ENCODE data around the gene SLFN12. TPM values are rescaled to one million over a fixed set of nuclear protein-coding genes. Genes with fewer than 3 reads are reported as not detected.
"Not testable (repeated sequence)": the region's sequence is repeated elsewhere in the genome, so short reads cannot be mapped to it uniquely, and the experiment has no call there.

The SLFN12 gene
- total RNA-seq, 4 donors from 2014 or later, result 0.62 to 5.6 (median 1.8) TPM

DNA sequence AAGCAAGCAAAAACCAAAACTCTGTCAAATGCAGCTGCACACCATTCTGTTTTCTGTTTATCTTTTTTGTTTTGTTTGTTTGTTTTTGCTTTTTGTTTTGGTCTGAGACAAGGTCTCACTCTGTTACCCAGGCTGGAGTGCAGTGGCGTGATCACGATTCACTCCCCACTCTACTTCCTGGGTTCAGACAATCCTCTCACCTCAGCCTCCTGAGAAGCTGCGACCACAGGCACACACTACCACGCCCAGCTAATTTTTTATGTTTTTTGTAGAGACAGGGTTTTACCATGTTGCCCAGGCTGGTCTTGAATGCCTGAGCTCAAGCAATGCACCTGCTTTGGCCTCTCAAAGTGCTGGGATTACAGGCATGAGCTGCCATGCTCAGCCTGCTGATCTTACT is 35.5 kb upstream of the SLFN12 start:
- WGBS, result 78% methylated on average over 4 of the region's 4 CpGs
- TF ChIP-seq EP300 (IDR thresholded peaks at IDR 0.05), result no peak
- TF ChIP-seq POLR2AphosphoS5 (IDR thresholded peaks at IDR 0.05), result no peak
- TF ChIP-seq, protein P1, sequence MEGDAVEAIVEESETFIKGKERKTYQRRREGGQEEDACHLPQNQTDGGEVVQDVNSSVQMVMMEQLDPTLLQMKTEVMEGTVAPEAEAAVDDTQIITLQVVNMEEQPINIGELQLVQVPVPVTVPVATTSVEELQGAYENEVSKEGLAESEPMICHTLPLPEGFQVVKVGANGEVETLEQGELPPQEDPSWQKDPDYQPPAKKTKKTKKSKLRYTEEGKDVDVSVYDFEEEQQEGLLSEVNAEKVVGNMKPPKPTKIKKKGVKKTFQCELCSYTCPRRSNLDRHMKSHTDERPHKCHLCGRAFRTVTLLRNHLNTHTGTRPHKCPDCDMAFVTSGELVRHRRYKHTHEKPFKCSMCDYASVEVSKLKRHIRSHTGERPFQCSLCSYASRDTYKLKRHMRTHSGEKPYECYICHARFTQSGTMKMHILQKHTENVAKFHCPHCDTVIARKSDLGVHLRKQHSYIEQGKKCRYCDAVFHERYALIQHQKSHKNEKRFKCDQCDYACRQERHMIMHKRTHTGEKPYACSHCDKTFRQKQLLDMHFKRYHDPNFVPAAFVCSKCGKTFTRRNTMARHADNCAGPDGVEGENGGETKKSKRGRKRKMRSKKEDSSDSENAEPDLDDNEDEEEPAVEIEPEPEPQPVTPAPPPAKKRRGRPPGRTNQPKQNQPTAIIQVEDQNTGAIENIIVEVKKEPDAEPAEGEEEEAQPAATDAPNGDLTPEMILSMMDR (IDR thresholded peaks at IDR 0.05), result no peak
- TF ChIP-seq POLR2A (IDR thresholded peaks at IDR 0.05), result no peak
- Histone ChIP-seq H3K9me3 (no peaks in the 10 kb centered on the region), H3K4me3 (no peak overlapping the region), H3K4me1 (no peaks in the 10 kb centered on the region), H3K27me3 (peaks cover 20% of the 10 kb centered on the region), H3K27ac (no peak overlapping the region), H3K36me3 (no peaks in the 10 kb centered on the region)
- no peak for DNase-seq (ENCODE audit: low spot score in 2 of 2)

DNA sequence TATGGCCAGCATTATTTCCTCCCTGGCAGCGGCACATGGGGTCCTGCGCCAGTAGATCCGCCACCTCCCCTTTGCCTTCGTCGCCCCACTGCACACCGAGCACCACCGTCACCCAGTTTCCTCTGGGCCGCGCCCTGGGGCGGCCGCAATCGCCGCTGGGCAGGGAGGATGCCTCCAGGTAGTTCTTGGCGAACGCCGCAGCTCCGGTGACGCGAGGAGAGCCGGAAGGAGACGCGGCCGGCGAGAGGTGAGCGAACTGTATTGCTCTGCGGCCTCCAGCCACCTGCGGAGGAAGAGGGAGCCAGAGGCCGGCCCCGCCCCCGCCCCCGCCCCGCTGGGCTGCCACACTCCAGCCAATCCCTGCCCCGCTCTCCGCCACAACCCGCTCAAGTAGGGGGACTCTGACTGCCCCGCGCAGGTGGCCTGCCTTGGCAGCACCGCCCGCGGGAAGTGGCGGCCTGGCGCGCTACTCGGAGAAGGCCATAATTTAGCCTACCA is 28.1 kb upstream of the SLFN12 start:
- no peak overlapping the region for H3K27ac ChIP-seq
- no peaks in the 10 kb centered on the region for H3K36me3 ChIP-seq
- peaks cover 9% of the 10 kb centered on the region for H3K4me1 ChIP-seq
- H3K27me3 ChIP-seq, result peaks cover 57% of the 10 kb centered on the region
- H3K4me3 ChIP-seq, result peak overlapping the region; percentile 44
- DNase-seq (ENCODE audit: low spot score in 2 of 2), result no peak
- TF ChIP-seq POLR2A (IDR thresholded peaks at IDR 0.05) (no peak), EP300 (IDR thresholded peaks at IDR 0.05) (no peak), POLR2AphosphoS5 (IDR thresholded peaks at IDR 0.05) (no peak)
- TF ChIP-seq, protein P1 (IDR thresholded peaks at IDR 0.05), result no peak
- no peaks in the 10 kb centered on the region for H3K9me3 ChIP-seq
- 6% methylated on average over 14 of the region's 44 CpGs for WGBS

DNA sequence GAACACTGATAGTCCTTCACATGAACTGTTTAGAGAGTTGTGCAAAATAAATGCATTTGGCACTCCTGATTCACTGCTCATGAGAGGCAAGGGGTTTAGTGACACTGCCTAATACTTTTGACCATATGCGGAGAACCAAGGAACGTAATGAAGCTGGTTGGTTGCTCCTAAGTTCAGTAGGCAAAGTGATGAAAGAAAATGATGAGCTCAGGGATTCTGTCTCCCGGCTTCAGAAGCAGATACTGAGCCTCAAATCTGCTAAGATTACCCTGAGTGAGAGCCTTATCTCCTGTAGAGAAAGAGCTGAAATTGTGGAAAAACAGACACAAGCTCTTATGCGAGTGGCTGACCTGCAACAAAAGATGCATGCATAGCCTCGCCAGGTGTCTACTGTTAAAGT is 21.7 kb upstream of the SLFN12 start:
- not testable (repeated sequence) for H3K4me3 ChIP-seq; H3K9me3 ChIP-seq; H3K36me3 ChIP-seq; H3K27ac ChIP-seq; H3K4me1 ChIP-seq; DNase-seq (ENCODE audit: low spot score in 2 of 2)
- H3K27me3 ChIP-seq, result peaks cover 37% of the 10 kb centered on the region
- WGBS, result 88% methylated on average over 5 of the region's 5 CpGs

DNA sequence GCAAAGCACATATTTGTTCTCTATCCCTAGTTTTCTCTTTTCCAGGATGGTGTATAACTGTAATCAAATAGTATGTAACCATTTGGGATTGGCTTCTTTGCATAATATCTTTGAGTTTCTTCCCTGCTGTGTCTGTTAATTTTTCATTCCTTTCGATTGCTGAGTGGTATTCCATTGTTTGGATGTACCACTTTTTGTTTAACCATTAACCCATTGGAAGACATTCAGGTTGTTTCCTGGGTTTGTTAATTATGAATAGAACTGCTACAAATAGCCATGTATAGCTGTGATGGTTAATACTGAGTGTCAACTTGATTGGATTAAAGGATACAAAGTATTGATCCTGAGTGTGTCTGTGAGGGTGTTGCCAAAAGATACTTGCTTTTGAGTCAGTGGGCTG is 20.9 kb upstream of the SLFN12 start:
- Histone ChIP-seq H3K27me3 (peaks cover 40% of the 10 kb centered on the region), H3K36me3 (no peaks in the 10 kb centered on the region), H3K4me1 (peaks cover 14% of the 10 kb centered on the region), H3K9me3 (no peaks in the 10 kb centered on the region), H3K27ac (no peak overlapping the region), H3K4me3 (no peak overlapping the region)
- DNase-seq (ENCODE audit: low spot score in 2 of 2), result no peak
- 64% methylated on average over 1 of the region's 1 CpG for WGBS
- TF ChIP-seq POLR2A (IDR thresholded peaks at IDR 0.05) (no peak), EP300 (IDR thresholded peaks at IDR 0.05) (no peak)

DNA sequence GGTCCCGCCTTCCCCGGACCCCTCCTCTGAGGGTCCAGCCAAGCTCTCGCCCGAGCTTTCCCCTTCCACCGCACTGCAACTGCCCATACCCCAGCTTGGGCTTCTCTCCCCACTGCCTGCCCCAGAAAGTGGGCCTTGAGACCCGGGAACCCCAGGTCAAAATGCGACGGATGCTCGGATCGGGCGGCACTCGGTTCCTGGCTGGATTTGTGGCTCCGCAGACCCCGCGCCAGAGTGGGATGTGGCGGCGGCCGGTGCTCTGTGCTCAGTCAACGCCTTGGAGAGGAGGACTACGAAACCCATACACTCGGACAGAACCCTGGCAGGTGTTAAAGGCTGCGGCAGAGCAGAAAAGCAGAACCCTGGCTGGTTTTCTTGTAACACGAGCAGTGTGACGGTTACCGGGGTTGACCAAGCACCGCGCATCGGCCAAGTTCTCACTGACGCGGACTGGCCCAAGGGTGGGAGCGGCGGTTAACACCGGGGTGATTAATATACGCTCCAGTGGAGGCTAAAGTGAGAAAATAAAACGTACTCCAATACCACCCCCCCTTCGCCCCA is 17.2 kb upstream of the SLFN12 start:
- Histone ChIP-seq H3K36me3 (no peaks in the 10 kb centered on the region), H3K4me1 (peaks cover 23% of the 10 kb centered on the region), H3K27ac (no peak overlapping the region), H3K4me3 (peak overlapping the region; percentile 22), H3K27me3 (peaks cover 33% of the 10 kb centered on the region), H3K9me3 (no peaks in the 10 kb centered on the region)
- 20% methylated on average over 36 of the region's 36 CpGs for whole genome bisulfite sequencing
- no peak for TF ChIP-seq POLR2A (IDR thresholded peaks at IDR 0.05)
- no peak for TF ChIP-seq EP300 (IDR thresholded peaks at IDR 0.05)
- TF ChIP-seq POLR2AphosphoS5 (IDR thresholded peaks at IDR 0.05), result no peak
- TF ChIP-seq, protein P1 (IDR thresholded peaks at IDR 0.05), result no peak
- DNase-seq (ENCODE audit: low spot score in 2 of 2), result no peak

DNA sequence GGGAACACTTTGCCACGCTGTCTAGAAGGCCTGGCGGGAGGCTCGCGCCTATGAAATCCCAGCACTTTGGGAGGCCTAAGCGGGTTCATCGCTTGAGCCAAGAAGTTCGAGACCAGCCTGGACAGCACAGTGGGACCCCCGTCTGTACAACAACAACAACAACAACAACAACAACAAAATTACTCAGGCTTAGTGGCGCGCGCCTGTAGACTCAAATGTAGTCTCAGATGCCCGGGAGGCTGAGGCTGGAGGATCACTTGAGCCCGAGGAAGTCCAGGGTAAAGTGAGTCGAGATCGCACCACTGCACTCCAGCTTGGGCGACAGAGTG is 16.6 kb upstream of the SLFN12 start:
- Histone ChIP-seq H3K9me3 (no peaks in the 10 kb centered on the region), H3K27me3 (peaks cover 33% of the 10 kb centered on the region), H3K4me3 (peak overlapping the region; percentile 53), H3K36me3 (no peaks in the 10 kb centered on the region), H3K27ac (no peak overlapping the region), H3K4me1 (peaks cover 23% of the 10 kb centered on the region)
- WGBS, result 50% methylated on average over 7 of the region's 16 CpGs
- no peak for TF ChIP-seq POLR2A (IDR thresholded peaks at IDR 0.05)
- TF ChIP-seq EP300 (IDR thresholded peaks at IDR 0.05), result no peak
- TF ChIP-seq POLR2AphosphoS5 (IDR thresholded peaks at IDR 0.05), result no peak
- TF ChIP-seq, protein P1 (IDR thresholded peaks at IDR 0.05), result no peak
- no peak for DNase-seq (ENCODE audit: low spot score in 2 of 2)

All from suprapubic skin (tissue), 4 donors.